ENCODE data around the gene STX1B. TPM values are rescaled to one million over a fixed set of nuclear protein-coding genes. Genes with fewer than 3 reads are reported as not detected.

STX1B gene
- total and polyA plus RNA-seq, 2 of the 8 experiments (the other 6 are each of a cell fraction or from before 2014, with no cell fraction given): 8.9 to 20.2 TPM

DNA sequence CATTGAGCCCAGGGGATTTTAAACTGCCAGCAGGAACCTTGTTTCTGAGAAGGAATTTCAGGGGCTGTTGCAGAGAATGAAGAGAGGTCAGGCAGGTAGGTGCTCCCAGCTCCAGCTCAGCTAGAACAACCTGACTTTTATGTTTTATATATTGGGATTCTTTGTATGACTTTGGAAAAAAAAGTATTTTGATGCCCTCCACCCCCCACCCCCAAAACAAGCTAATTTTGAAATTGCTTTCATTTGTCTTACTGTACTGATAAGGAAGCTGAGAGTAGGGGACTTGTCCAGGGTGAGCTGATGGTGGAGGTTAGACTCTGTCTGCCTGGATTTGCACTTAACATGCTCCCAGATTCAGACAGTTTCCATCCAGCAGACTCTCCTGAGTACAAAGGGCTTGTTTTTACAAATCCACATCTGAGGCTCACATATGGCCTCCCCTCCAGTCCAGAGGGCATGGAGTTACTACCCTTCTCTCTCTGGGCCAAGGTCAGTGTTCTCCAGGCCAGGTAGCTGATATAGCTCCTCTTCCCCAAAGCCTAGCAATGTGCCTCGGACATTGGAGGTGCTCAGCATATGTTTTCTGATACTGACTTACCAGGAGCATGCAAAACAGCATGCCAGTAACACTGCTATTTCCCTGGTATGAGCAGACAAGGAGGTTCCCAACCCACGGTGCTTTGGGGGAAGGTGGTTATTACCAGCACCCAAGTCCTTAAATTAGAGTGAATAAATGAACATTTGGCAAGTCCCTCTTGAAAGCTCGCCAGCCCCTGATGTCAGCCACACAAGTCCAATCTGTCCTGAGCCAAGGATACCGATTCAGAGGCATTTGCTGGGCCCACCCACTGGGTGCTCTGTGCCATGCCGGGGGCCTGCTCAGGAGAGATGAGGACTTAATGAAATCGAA lies 11.3 kb downstream of the STX1B start:
- H4K8ac ChIP-seq (ENCODE audit: extremely low read depth, insufficient read depth, low read length): no peak overlapping the region
- CTCF ChIA-PET (ENCODE audit: partially characterized antibody): interaction anchor here (0.7 to 1.7 kb wide), 9 partner anchors 8 to 104 kb away, joined by 3 to 27 read pairs (median 4); partner anchors contain the start of gene HSD3B7
- peak overlapping the region; percentile 31; the same call in 1 of the 2 replicates for H2BK15ac ChIP-seq (ENCODE audit: low read length)
- H3K4me2 ChIP-seq (ENCODE audit: insufficient read depth in 1 of 2, low read depth in 2 of 2, low read length in 2 of 2): no peak overlapping the region
- no peak overlapping the region for H2AK5ac ChIP-seq (ENCODE audit: low read depth, low read length)
- no peak overlapping the region for H3K56ac ChIP-seq (replicated peaks; ENCODE audit: insufficient read length, low read depth, low read length)
- TF ChIP-seq CTBP2 (IDR thresholded peaks at IDR 0.05; ENCODE audit: borderline replicate concordance, insufficient read depth, insufficient read length, low read length): no peak
- no peak for TF ChIP-seq MAFK (IDR thresholded peaks at IDR 0.05; ENCODE audit: low read depth, low read length)
- no peak for TF ChIP-seq SRF (IDR thresholded peaks at IDR 0.05; ENCODE audit: low read depth, low read length)
- no peak overlapping the region for H2BK120ac ChIP-seq (replicated peaks; ENCODE audit: low read depth, low read length)
- no peak overlapping the region for H3K4me3 ChIP-seq (ENCODE audit: extremely low read depth in 1 of 4, insufficient read depth in 2 of 4, low read depth in 3 of 4, low read length in 4 of 4)
- POLR2A ChIA-PET (ENCODE audit: partially characterized antibody): interaction anchor here (0.5 to 1.3 kb wide), 3 partner anchors 11 to 43 kb away, joined by 3 to 4 read pairs (median 3); no protein-coding TSS in a partner anchor
- H3K79me1 ChIP-seq (ENCODE audit: low read depth, low read length): 0 out of 2 replicates have a peak, but pooled peaks cover 4% of the 10 kb centered on the region
- no peak overlapping the region for H2AFZ ChIP-seq (ENCODE audit: low read length)
- no peak overlapping the region for H3K23ac ChIP-seq (ENCODE audit: insufficient read length)
- H3K36me3 ChIP-seq (ENCODE audit: control insufficient read depth in 2 of 4, insufficient read depth in 4 of 4, low read length in 3 of 4): no peaks in the 10 kb centered on the region
- H3K23me2 ChIP-seq (ENCODE audit: low read depth, low read length): peaks cover 12% of the 10 kb centered on the region
- no peak overlapping the region for H2BK20ac ChIP-seq (ENCODE audit: low read length)
- H4K91ac ChIP-seq (replicated peaks; ENCODE audit: insufficient read length, low read length): no peak overlapping the region
- no peaks in the 10 kb centered on the region for H3K9me3 ChIP-seq (ENCODE audit: insufficient read depth in 2 of 2, low read depth in 1 of 2, low read length in 1 of 2)
- no peak overlapping the region for H3K18ac ChIP-seq (ENCODE audit: extremely low read depth, low read length)
- peaks cover 0 to 15% (median 10%) of the 10 kb centered on the region in 4 experiments; a peak in 6 of 7 replicates for H3K4me1 ChIP-seq (replicated peaks in 1 of 4; ENCODE audit: control insufficient read depth in 3 of 4, insufficient read depth in 4 of 4, low read length in 3 of 4)
- H2BK5ac ChIP-seq (ENCODE audit: low read depth, low read length): no peak overlapping the region
- H3K79me2 ChIP-seq (ENCODE audit: control insufficient read depth in 1 of 2, insufficient read depth in 2 of 2, low read length in 2 of 2): no peaks in the 10 kb centered on the region
- H4K5ac ChIP-seq (ENCODE audit: insufficient read length, low read depth, low read length): no peak overlapping the region
- no peak overlapping the region for H2BK12ac ChIP-seq (ENCODE audit: low read depth, low read length)
- H3K14ac ChIP-seq (ENCODE audit: insufficient read length): no peak overlapping the region
- FAIRE-seq (no peak), DNase-seq (ENCODE audit: low read depth in 1 of 2, low spot score in 2 of 2) (no peak)
- no peaks in the 10 kb centered on the region; a peak in 1 of 7 replicates for H3K27me3 ChIP-seq (replicated peaks in 1 of 4; ENCODE audit: control insufficient read depth in 3 of 4, extremely low read depth in 1 of 4, insufficient read depth in 3 of 4, low read length in 3 of 4)
- 88% methylated on average over 6 of the region's 6 CpGs; no CpG with 5 or more reads in 1 of the 2 experiments for WGBS, 2 experiments (ENCODE audit: extremely low coverage in 1 of 2, insufficient coverage in 1 of 2, insufficient read length in 1 of 2, insufficient replicate concordance in 2 of 2, low coverage in 1 of 2, low lambda C conversion rate in 2 of 2, missing lambda C conversion rate in 1 of 2)
- no peak overlapping the region for H3K9ac ChIP-seq (replicated peaks in 1 of 4; ENCODE audit: extremely low read depth in 1 of 4, low read depth in 3 of 4, low read length in 3 of 4)
- H3K27ac ChIP-seq (ENCODE audit: low read depth, low read length): no peak overlapping the region
- peak overlapping the region; percentile 48 for H3K4ac ChIP-seq (replicated peaks; ENCODE audit: insufficient read length, low read depth, low read length)
- H4K20me1 ChIP-seq (replicated peaks in 1 of 2; ENCODE audit: control insufficient read depth in 1 of 2, insufficient read depth in 2 of 2, low read length in 2 of 2): no peaks in the 10 kb centered on the region
